AG04449 (cell line): ENCODE data around the gene HSD3B1.

Source experiments
- CTCF ChIA-PET: fragments of 350-600 bp; formaldehyde crosslinking; extraction: SDS; loops from one replicate; lab custom pipeline; 2021; ENCODE audit warnings: antibody characterized with exemption; lab: Yijun Ruan, JAX
- POLR2A ChIA-PET: fragments of 400-600, 350-600 bp; formaldehyde crosslinking; extraction: SDS; loops from one replicate; lab custom pipeline; 2020; ENCODE audit warnings: antibody characterized with exemption, inconsistent platforms; lab: Yijun Ruan, JAX
- DNase-seq: peaks from one replicate; pipeline ENCODE4 v3.0.0-alpha.2; 2010; ENCODE audit warnings: low read depth, low spot score
- H3K4me3 ChIP-seq: 2 replicates; pipeline ENCODE4 v1.5.1; 2011; ENCODE audit warnings: low read depth, mild to moderate bottlenecking, control low read depth, low read length
- CTCF ChIP-seq: IDR thresholded peaks from one replicate; pipeline ENCODE4 v1.5.1; 2011; ENCODE audit warnings: mild to moderate bottlenecking, moderate library complexity, low read length, control low read depth, inconsistent platforms; ENCODE audit not compliant: insufficient read depth; ENCODE audit errors: missing control alignments

Gene HSD3B1

DNA sequence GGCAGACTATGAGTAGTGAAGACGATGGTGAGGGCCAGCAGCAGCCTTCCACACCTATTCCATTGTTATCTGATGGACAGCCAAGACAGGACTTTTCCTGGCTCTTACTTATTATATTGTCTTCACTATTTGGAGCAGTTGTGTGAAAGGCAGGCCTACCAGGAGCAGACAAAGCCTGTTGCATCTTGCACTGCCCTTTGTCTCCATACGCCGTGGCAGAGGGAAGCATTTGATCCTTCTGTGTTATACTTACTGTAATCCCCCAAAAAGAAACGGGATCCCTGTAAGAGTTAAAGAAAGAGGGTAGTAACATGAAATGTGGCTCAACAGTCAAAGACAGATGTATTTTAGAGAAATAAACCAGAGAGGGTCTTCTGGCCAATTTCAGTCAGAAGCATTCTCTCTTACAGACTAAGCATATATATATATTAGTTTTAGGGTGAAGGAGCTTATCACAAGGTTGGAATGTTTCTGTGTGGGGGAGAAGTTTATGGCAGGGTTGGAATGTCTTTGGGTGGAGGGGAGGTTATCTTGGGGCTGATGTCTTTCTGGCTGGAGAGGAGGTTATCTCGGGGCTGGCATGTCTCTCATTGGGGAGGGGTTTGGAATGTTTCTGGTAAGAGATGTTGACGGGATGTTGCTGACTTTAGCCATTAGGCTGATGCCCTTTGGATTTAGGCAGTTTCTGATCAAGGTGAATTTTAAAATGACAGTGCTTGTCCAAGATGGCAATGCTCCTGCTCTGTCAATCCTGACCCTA, 23.4 kb upstream of the HSD3B1 start:
- ChIA-PET CTCF (no interaction called here), POLR2A (no interaction called here)
- TF ChIP-seq CTCF: no peak
- DNase-seq: no peak
- H3K4me3 ChIP-seq: no peak overlapping the region

- DNase-seq: no peak
- no peak overlapping the region for H3K4me3 ChIP-seq
- ChIA-PET CTCF (no interaction called here), POLR2A (no interaction called here)
- TF ChIP-seq CTCF: no peak
Measured at GRCh38 chr1:119485201-119485600, 21.8 kb upstream of the HSD3B1 start.

- DNase-seq: no peak
- TF ChIP-seq CTCF: no peak
- POLR2A ChIA-PET: no interaction called here
Measured at GRCh38 chr1:119488216-119488615, 18.8 kb upstream of the HSD3B1 start.

GRCh38 chr1:119489201-119489600, 17.8 kb upstream of the HSD3B1 start:
- CTCF ChIA-PET: no interaction called here
- no peak for TF ChIP-seq CTCF
- no peak overlapping the region for H3K4me3 ChIP-seq
- POLR2A ChIA-PET: no interaction called here
- DNase-seq: no peak

More at GRCh38 chr1:119488216-119488615, 18.8 kb upstream of the HSD3B1 start:
- H3K4me3 ChIP-seq: no peak overlapping the region
- CTCF ChIA-PET: no interaction called here

GRCh38 chr1:119490925-119491324, 16.1 kb upstream of the HSD3B1 start:
- no peak for TF ChIP-seq CTCF
- ChIA-PET POLR2A (no interaction called here), CTCF (no interaction called here)
- DNase-seq: no peak
- H3K4me3 ChIP-seq: no peak overlapping the region

- TF ChIP-seq CTCF: no peak
- POLR2A ChIA-PET: no interaction called here
- no peak for DNase-seq
- H3K4me3 ChIP-seq: no peak overlapping the region
- CTCF ChIA-PET: no interaction called here
Measured at GRCh38 chr1:119492763-119493162, 14.2 kb upstream of the HSD3B1 start.
